ENCODE measurements around the gene PCK1.
"Not testable (repeated sequence)": the region's sequence is repeated elsewhere in the genome, so short reads cannot be mapped to it uniquely, and the experiment has no call there.

The PCK1 gene

DNA sequence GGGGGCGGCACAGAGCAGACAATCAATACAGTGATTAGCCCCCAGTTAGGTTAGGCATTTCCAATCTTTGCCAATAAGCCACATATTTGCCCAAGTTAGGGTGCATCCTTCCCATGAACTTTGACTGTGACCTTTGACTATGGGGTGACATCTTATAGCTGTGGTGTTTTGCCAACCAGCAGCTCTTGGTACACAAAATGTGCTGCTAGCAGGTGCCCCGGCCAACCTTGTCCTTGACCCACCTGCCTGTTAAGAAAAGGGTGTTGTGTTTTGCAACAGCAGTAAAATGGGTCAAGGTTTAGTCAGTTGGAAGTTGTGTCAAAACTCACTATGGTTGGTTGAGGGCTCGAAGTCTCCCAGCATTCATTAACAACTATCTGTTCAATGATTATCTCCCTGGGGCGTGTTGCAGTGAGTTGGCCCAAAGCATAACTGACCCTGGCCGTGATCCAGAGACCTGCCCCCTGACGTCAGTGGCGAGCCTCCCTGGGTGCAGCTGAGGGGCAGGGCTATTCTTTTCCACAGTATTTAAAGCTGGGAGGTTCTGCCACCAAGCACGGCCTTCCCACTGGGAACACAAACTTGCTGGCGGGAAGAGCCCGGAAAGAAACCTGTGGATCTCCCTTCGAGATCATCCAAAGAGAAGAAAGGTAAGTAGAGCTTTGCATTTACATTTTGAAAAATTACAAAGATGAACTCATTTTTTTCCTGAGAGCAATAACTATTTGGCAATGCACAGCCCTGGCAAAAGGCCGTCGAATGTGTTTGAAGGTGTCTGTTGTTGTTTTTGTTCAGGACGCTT is at the start of gene PCK1:
TSS of gene PCK1 (plus strand) at position 557 of the 802 bp plus-strand sequence. CDS start 302 bp downstream, outside the sequence.
- no peak for DNase-seq (ENCODE audit: low spot score)
- in situ Hi-C loops (cut with MboI; ENCODE audit: low sequenced_read_pairs, unreplicated experiment), result no loop called here
- TF ChIP-seq, protein P1, sequence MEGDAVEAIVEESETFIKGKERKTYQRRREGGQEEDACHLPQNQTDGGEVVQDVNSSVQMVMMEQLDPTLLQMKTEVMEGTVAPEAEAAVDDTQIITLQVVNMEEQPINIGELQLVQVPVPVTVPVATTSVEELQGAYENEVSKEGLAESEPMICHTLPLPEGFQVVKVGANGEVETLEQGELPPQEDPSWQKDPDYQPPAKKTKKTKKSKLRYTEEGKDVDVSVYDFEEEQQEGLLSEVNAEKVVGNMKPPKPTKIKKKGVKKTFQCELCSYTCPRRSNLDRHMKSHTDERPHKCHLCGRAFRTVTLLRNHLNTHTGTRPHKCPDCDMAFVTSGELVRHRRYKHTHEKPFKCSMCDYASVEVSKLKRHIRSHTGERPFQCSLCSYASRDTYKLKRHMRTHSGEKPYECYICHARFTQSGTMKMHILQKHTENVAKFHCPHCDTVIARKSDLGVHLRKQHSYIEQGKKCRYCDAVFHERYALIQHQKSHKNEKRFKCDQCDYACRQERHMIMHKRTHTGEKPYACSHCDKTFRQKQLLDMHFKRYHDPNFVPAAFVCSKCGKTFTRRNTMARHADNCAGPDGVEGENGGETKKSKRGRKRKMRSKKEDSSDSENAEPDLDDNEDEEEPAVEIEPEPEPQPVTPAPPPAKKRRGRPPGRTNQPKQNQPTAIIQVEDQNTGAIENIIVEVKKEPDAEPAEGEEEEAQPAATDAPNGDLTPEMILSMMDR (IDR thresholded peaks at IDR 0.05; ENCODE audit: borderline replicate concordance, control extremely low read depth, extremely low read depth, insufficient read depth, missing control alignments), result no peak

DNA sequence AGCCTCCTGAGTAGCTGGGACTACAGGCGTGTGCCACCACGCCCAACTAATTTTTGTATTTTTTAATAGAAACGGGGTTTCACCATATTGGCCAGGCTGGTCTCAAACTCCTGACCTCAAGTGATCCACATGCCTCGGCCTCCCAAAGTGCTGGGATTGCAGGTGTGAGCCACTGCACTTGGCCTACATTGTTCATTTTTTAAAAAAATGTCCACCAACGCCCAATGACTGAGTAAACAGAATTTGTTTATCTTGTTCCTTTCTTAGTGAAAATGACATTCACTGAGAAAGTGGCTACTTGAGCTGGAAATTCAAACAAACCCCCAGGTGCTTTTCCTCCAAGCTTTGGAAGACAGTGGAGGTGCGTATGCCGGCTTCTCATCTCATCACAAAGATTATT is 49.2 kb upstream of the PCK1 start:
- DNase-seq (ENCODE audit: low spot score), result not testable (repeated sequence)
- in situ Hi-C loops (cut with MboI; ENCODE audit: low sequenced_read_pairs, unreplicated experiment), result loop anchor here (10.0 kb wide), 1 partner anchor 83 kb away; no protein-coding TSS in a partner anchor

DNA sequence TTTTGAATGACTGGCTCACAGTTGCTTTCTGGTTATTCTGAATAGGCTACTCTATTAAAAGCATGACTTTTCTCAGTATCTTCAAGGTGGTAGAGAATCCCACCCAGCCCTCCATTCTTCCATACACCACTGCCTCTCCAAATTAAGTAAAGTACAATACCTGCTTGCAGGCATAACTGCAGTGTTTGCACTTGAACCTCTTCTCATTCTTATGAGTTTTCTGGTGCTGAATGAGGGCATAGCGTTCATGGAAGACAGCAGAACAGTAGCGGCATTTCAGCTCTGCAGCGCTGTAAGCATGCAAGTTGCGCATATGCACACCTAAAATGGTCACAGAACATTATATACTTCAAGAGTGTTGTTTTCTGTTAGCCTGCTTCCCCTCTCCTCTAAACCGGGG is 48.5 kb upstream of the PCK1 start:
- in situ Hi-C loops (cut with MboI; ENCODE audit: low sequenced_read_pairs, unreplicated experiment), result loop anchor here (10.0 kb wide), 1 partner anchor 82 kb away; no protein-coding TSS in a partner anchor
- DNase-seq (ENCODE audit: low spot score), result no peak
- TF ChIP-seq, protein P1 (IDR thresholded peaks at IDR 0.05; ENCODE audit: borderline replicate concordance, control extremely low read depth, extremely low read depth, insufficient read depth, missing control alignments), result no peak

DNA sequence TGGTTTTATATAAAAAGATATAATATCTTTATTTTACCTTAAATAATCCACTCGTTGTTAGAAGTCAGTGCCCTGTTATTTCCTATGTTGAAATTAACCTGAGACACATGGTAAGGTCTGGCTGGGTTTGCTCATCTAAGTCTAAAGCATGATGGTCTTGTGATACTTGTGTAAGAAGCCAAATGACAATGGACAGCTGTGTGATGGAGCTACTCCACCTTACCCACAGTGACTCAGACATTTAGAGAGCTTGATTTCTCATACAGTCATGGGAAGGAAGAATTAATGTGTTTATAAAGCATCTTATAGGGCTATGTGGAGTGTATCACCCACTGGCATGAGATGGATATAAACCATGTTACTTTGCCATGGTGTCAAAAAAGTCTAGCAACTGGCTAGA is 47.7 kb upstream of the PCK1 start:
- TF ChIP-seq, protein P1 (IDR thresholded peaks at IDR 0.05; ENCODE audit: borderline replicate concordance, control extremely low read depth, extremely low read depth, insufficient read depth, missing control alignments), result no peak
- no peak for DNase-seq (ENCODE audit: low spot score)
- in situ Hi-C loops (cut with MboI; ENCODE audit: low sequenced_read_pairs, unreplicated experiment), result loop anchor here (10.0 kb wide), 1 partner anchor 82 kb away; no protein-coding TSS in a partner anchor

DNA sequence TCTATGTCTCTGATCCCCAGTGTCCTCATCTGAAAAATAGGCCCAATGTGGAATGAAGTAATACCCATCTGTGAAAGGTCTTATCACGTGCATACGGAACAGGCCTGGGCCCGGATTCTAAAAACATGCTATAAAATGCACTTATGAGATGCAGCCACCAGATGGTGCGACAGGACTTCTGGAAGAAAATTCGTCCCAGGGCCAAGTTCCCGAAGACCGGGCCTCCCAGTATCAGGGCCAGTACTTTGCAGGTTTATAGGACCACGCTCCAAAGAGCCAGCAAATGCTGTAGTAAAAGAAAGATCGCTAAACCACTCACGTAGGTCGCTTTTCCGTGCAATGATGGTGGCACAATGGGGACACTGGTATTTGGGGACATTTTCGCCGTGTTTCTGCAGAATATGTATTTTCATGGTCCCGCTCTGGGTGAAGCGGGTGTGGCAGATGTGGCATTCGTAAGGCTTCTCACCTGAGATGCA is 46.6 kb upstream of the PCK1 start:
- DNase-seq (ENCODE audit: low spot score), result peak; percentile 57
- TF ChIP-seq, protein P1 (IDR thresholded peaks at IDR 0.05; ENCODE audit: borderline replicate concordance, control extremely low read depth, extremely low read depth, insufficient read depth, missing control alignments), result peak; percentile 32
- in situ Hi-C loops (cut with MboI; ENCODE audit: low sequenced_read_pairs, unreplicated experiment), result loop anchor here (10.0 kb wide), 1 partner anchor 80 kb away; no protein-coding TSS in a partner anchor

DNA sequence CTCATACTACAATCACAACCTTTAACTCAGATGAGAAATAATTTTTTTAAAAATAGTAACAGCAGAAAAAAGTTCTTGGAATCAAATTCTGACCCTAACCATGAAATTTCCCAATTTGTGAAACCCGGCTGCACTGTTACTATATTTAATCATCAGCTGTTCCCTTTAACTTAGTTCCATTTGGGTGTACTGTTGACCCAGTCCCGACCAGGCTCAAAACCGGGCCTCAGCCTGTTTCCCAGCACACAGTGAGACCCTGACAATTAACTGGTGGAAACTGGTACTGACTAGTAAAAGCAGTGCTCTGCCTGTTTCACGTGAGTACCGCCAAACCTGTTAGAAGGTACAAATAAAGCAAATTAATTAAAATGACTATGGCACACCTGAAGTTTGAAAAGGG is 43.0 kb upstream of the PCK1 start:
- TF ChIP-seq, protein P1 (IDR thresholded peaks at IDR 0.05; ENCODE audit: borderline replicate concordance, control extremely low read depth, extremely low read depth, insufficient read depth, missing control alignments), result no peak
- in situ Hi-C loops (cut with MboI; ENCODE audit: low sequenced_read_pairs, unreplicated experiment), result loop anchor here (10.0 kb wide), 1 partner anchor 77 kb away; no protein-coding TSS in a partner anchor
- no peak for DNase-seq (ENCODE audit: low spot score)
